ENCODE results near the gene CIAO2B. TPM values are rescaled to one million over a fixed set of nuclear protein-coding genes. Genes with fewer than 3 reads are reported as not detected.

The CIAO2B gene
- total and polyA plus RNA-seq, 11 donors: 103 to 669 (median 129) TPM

GRCh38 chr16:66964049-66964448 is 29.8 kb upstream of the CIAO2B start:
- Histone ChIP-seq H3K4me3 (no peak overlapping the region), H3K27ac (no peak overlapping the region), H3K27me3 (no peaks in the 10 kb centered on the region), H3K4me1 (peaks cover 0 to 29% (median 0%) of the 10 kb centered on the region in 12 donors), H3K9me3 (no peaks in the 10 kb centered on the region), H3K36me3 (no peaks in the 10 kb centered on the region)
- peak in 2 of 4 donors; percentile 23 to 48 for ATAC-seq
- TF ChIP-seq POLR2A (IDR thresholded peaks at IDR 0.05) (no peak), CTCF (IDR thresholded peaks at IDR 0.05) (no peak)
- intact Hi-C loops (cut with DNase I): no loop called here
- WGBS, 4 donors: 29 to 71% (median 65%) methylated on average over 1 to 6 of the region's 6 CpGs
- no peak for DNase-seq

GRCh38 chr16:66961914-66962313 is 27.7 kb upstream of the CIAO2B start:
- Histone ChIP-seq H3K4me1 (peaks cover 0 to 33% (median 0%) of the 10 kb centered on the region in 12 donors), H3K4me3 (no peak overlapping the region), H3K27ac (no peak overlapping the region), H3K9me3 (no peaks in the 10 kb centered on the region), H3K27me3 (no peaks in the 10 kb centered on the region), H3K36me3 (no peaks in the 10 kb centered on the region)
- intact Hi-C loops (cut with DNase I): no loop called here
- TF ChIP-seq POLR2A (IDR thresholded peaks at IDR 0.05): no peak
- TF ChIP-seq CTCF (IDR thresholded peaks at IDR 0.05): no peak
- DNase-seq (no peak), ATAC-seq (peak in 2 of 4 donors; percentile 32 to 41)
- WGBS, 4 donors: 45 to 54% (median 48%) methylated on average over 5 of the region's 5 CpGs

GRCh38 chr16:66961065-66961744 is 27.0 kb upstream of the CIAO2B start, which contains the start of gene CES3:
CES3 (plus strand) TSS chr16:66961266; CDS start chr16:66961308, 42 bp downstream.
- no peaks in the 10 kb centered on the region for H3K27me3 ChIP-seq
- ATAC-seq (peak in 3 of 4 donors; percentile 72 to 86 (median 76)), DNase-seq (peak in 2 of 5 donors; percentile 41 to 64)
- 66 to 78% (median 68%) methylated on average over 15 to 16 of the region's 16 CpGs for WGBS, 4 donors
- peak within 1 kb of the TSS in 1 of 12 donors; percentile 18 for H3K27ac ChIP-seq
- peaks cover 0 to 33% (median 0%) of the 10 kb centered on the region in 12 donors for H3K4me1 ChIP-seq
- H3K9me3 ChIP-seq: no peaks in the 10 kb centered on the region
- no peaks in the 10 kb centered on the region for H3K36me3 ChIP-seq
- no peak within 1 kb of the TSS for H3K4me3 ChIP-seq
- TF ChIP-seq CTCF (IDR thresholded peaks at IDR 0.05): peak; percentile 38 to 69 (median 50)
- TF ChIP-seq POLR2A (IDR thresholded peaks at IDR 0.05): no peak
- intact Hi-C loops (cut with DNase I): no loop called here

- H3K36me3 ChIP-seq: no peaks in the 10 kb centered on the region
- no peak overlapping the region for H3K4me3 ChIP-seq
- no peaks in the 10 kb centered on the region for H3K9me3 ChIP-seq
- peaks cover 0 to 33% (median 0%) of the 10 kb centered on the region in 12 donors for H3K4me1 ChIP-seq
- H3K27me3 ChIP-seq: no peaks in the 10 kb centered on the region
- TF ChIP-seq CTCF (IDR thresholded peaks at IDR 0.05) (no peak), POLR2A (IDR thresholded peaks at IDR 0.05) (no peak)
- DNase-seq (no peak), ATAC-seq (no peak)
- peak overlapping the region in 1 of 12 donors; percentile 18 for H3K27ac ChIP-seq
- WGBS, 4 donors: 85 to 91% (median 91%) methylated on average over 1 of the region's 1 CpG
- intact Hi-C loops (cut with DNase I): no loop called here
Observed at GRCh38 chr16:66960270-66960669, 26.1 kb upstream of the CIAO2B start.
